K562 (cell line): ENCODE data around the gene VPS35. TPM values are rescaled to one million over a fixed set of nuclear protein-coding genes. Genes with fewer than 3 reads are reported as not detected.

Experiments
- ATAC-seq: fragments of 200-7000 bp; cut with Tn5 transposase; 3 replicates; pipeline ENCODE4 v1.9.1; 2020; ENCODE audit warnings: moderate library complexity
- BruUV-seq: library from RNA; stranded (reverse); fragments of 400-500 nt; replicated peaks from 2 replicates; lab custom pipeline; 2021; lab: Mats Ljungman, UMichigan
- CTCF ChIA-PET: fragments of 300-600 bp; formaldehyde crosslinking; extraction: SDS; loops from one replicate; lab custom pipeline; 2021; ENCODE audit warnings: low intra/inter-chr PET ratio; lab: Yijun Ruan, JAX
- POLR2A ChIA-PET: fragments of 300-600, 350-650 bp; sonication (Branson Sonifier 250); formaldehyde crosslinking; extraction: SDS; loops from one replicate; lab custom pipeline; 2021; ENCODE audit warnings: antibody characterized with exemption, inconsistent platforms; lab: Yijun Ruan, JAX
- DNase-seq, 4 experiments: peaks; one replicate each; pipeline versions ENCODE4 v3.0.0 to v3.0.0-alpha.2; 2011 to 2018; ENCODE audit warnings: low spot score in 3 of 4, mixed read lengths in 3 of 4; ENCODE audit errors: extremely low read depth in 1 of 4
- FAIRE-seq: peaks from 2 replicates; lab custom pipeline; 2011; peaks lifted over from hg19 to GRCh38; lab: Jason Lieb, UNC
- H2AFZ ChIP-seq: 2 replicates; pipeline ENCODE4 v1.6.0; 2011; ENCODE audit warnings: low read depth, low read length, control low read depth, inconsistent platforms
- H3K27ac ChIP-seq: fragments of 200-600 bp; 3 replicates; pipeline ENCODE4 v1.8.0; 2011; ENCODE audit warnings: low read depth, mild to moderate bottlenecking, control low read depth, inconsistent platforms, low read length, moderate library complexity, mixed read lengths; ENCODE audit errors: extremely low read depth
- H3K27me3 ChIP-seq, 2 experiments: fragments of 300-600 bp in 1 of 2; 2 replicates in 1 of 2; 3 replicates in 1 of 2; pipeline versions ENCODE4 v1.6.0 to v1.8.0; 2011; ENCODE audit warnings: inconsistent platforms in 2 of 2, low read length in 2 of 2, mild to moderate bottlenecking in 1 of 2, mixed read lengths in 1 of 2, moderate library complexity in 1 of 2; ENCODE audit not compliant: control insufficient read depth in 2 of 2, insufficient read depth in 2 of 2
- H3K36me3 ChIP-seq: fragments of 300-600 bp; 3 replicates; pipeline ENCODE4 v1.8.0; 2011; ENCODE audit warnings: mild to moderate bottlenecking, low read length, inconsistent platforms; ENCODE audit not compliant: control insufficient read depth, insufficient read depth
- H3K4me1 ChIP-seq, 2 experiments: fragments of 200-600 bp in 1 of 2; replicated peaks in 1 of 2; 2 replicates in 1 of 2; 3 replicates in 1 of 2; pipeline versions ENCODE4 v1.5.1 to v1.8.0; 2011; ENCODE audit warnings: inconsistent platforms in 2 of 2, low read length in 2 of 2, mild to moderate bottlenecking in 1 of 2, mixed read lengths in 1 of 2, moderate library complexity in 1 of 2; ENCODE audit not compliant: control insufficient read depth in 2 of 2, insufficient read depth in 2 of 2
- H3K4me2 ChIP-seq: 2 replicates; pipeline ENCODE4 v1.6.1; 2011; ENCODE audit warnings: low read length, control low read depth, inconsistent platforms, mixed read lengths; ENCODE audit not compliant: insufficient read depth
- H3K4me3 ChIP-seq: fragments of 200-600 bp; sonication (generic), shearing (Covaris generic); 2 replicates; pipeline ENCODE4 v1.5.1; 2016; ENCODE audit warnings: control low read depth, inconsistent platforms
- H3K79me2 ChIP-seq: fragments of 200-600 bp; 3 replicates; pipeline ENCODE4 v1.8.0; 2011; ENCODE audit warnings: low read length, inconsistent platforms; ENCODE audit not compliant: control insufficient read depth, insufficient read depth
- H3K9ac ChIP-seq, 2 experiments: 2 replicates each; pipeline versions ENCODE4 v1.6.0 to v1.6.1; 2011; ENCODE audit warnings: low read depth in 2 of 2, low read length in 2 of 2, control low read depth in 1 of 2, inconsistent platforms in 1 of 2, mild to moderate bottlenecking in 1 of 2, mixed read lengths in 1 of 2; ENCODE audit not compliant: insufficient read depth in 1 of 2
- H3K9me1 ChIP-seq: one replicate; pipeline ENCODE4 v1.6.0; 2011; ENCODE audit warnings: inconsistent platforms, mild to moderate bottlenecking, low read length, moderate library complexity; ENCODE audit not compliant: control insufficient read depth, insufficient read depth
- H3K9me3 ChIP-seq: replicated peaks from 2 replicates; pipeline ENCODE4 v1.5.1; 2011; ENCODE audit warnings: low read depth, low read length, inconsistent platforms; ENCODE audit not compliant: control insufficient read depth, insufficient read depth
- H4K20me1 ChIP-seq: replicated peaks from 2 replicates; pipeline ENCODE4 v1.6.1; 2011; ENCODE audit warnings: low read length, inconsistent platforms, mixed read lengths; ENCODE audit not compliant: control insufficient read depth, insufficient read depth
- BHLHE40 ChIP-seq: IDR thresholded peaks from 2 replicates; pipeline ENCODE4 v1.6.1; 2011; ENCODE audit warnings: low read length, improper control_type of control experiment
- JUNB ChIP-seq: fragments of 450-650 bp; formaldehyde crosslinking; conservative IDR thresholded peaks from 2 replicates; pipeline ENCODE4 v1.4.0; 2020; ENCODE audit warnings: mild to moderate bottlenecking
- WGBS: fragments of 100-300 bp; shearing (Covaris generic); methylation state at CpG from one replicate; pipeline ENCODE4 v1.1.6; 2016; ENCODE audit warnings: low coverage, mixed read lengths; ENCODE audit not compliant: insufficient coverage; ENCODE audit errors: missing lambda C conversion rate; 5-methylcytosine and 5-hydroxymethylcytosine counted together
- in situ Hi-C: fragments of 300-500 bp; cut with MboI; formaldehyde crosslinking; loops from 4 replicates; pipeline ENCODE4 v1.15.0; 2018; ENCODE audit warnings: inconsistent platforms, mixed read lengths
- intact Hi-C: fragments of 100-400 bp; cut with micrococcal nuclease; formaldehyde crosslinking; loops from 2 replicates; pipeline ENCODE4 v1.14.2; 2022
- polyA plus RNA-seq, 8 experiments: library from polyadenylated mRNA; depleted of rRNA in 4 of 8; stranded (reverse) in 5 of 8; unstranded in 3 of 8; fragments of >200 nt; fragmentation: Nextera tagmentation in 2 of 8; fragmentation: Illumina TruSeq in 1 of 8; extraction: Ambion mirVana in 2 of 8; extraction: Trizol in 1 of 8; gene quantifications; 2 replicates each; pipeline versions ENCODE4 v1.2.1 to v1.2.3, GENCODE V29; 2011 to 2014; ENCODE audit warnings: inconsistent platforms in 1 of 8, missing spikeins in 1 of 8
- total RNA-seq, 7 experiments: library from RNA; depleted of rRNA in 6 of 7; stranded (reverse); fragments of >200 nt in 6 of 7; fragmentation: Illumina TruSeq in 2 of 7; extraction: Trizol in 2 of 7; gene quantifications; 2 replicates each; pipeline versions ENCODE4 v1.2.1 to v1.2.3, GENCODE V29; 2011 to 2021; ENCODE audit warnings: low replicate concordance in 1 of 7

VPS35 gene
- total and polyA plus RNA-seq, 9 of the 15 experiments (the other 6 are each of a cell fraction or from before 2014, with no cell fraction given), result 32.7 to 131 (median 66.2) TPM

GRCh38 chr16:46690281-46691178 lies 1.6 kb upstream of the VPS35 start:
- H3K9me1 ChIP-seq, result no peaks in the 10 kb centered on the region
- in situ Hi-C loops (loop anchor here (10.0 kb wide), 1 partner anchor 134 kb away; no protein-coding TSS in a partner anchor), intact Hi-C loops (no loop called here)
- H3K27me3 ChIP-seq, result no peaks in the 10 kb centered on the region
- peaks cover 6 to 19% of the 10 kb centered on the region in 2 experiments; a peak in 4 of 5 replicates for H3K4me1 ChIP-seq
- 4% methylated on average over 21 of the region's 21 CpGs for WGBS
- CTCF ChIA-PET, result no interaction called here
- peak overlapping the region; percentile 85 to 97 for H3K9ac ChIP-seq
- H2AFZ ChIP-seq, result peak overlapping the region; percentile 41; the same call in 1 of the 2 replicates
- FAIRE-seq (no peak), DNase-seq (peak in 1 of 4 experiments; percentile 32), ATAC-seq (no peak)
- H3K4me2 ChIP-seq, result peak overlapping the region; percentile 98
- H3K4me3 ChIP-seq, result peak overlapping the region; percentile 76
- peak overlapping the region; percentile 98 for H3K27ac ChIP-seq
- peaks cover 31% of the 10 kb centered on the region for H4K20me1 ChIP-seq
- H3K9me3 ChIP-seq, result no peaks in the 10 kb centered on the region
- TF ChIP-seq BHLHE40 (peak; percentile 29; the same call in 1 of the 2 replicates), JUNB (no peak)
- peaks cover 39% of the 10 kb centered on the region for H3K36me3 ChIP-seq
- POLR2A ChIA-PET, result interaction anchor here (0.7 to 1.9 kb wide), 4 partner anchors 9 to 194 kb away, joined by 3 to 9 read pairs (median 3); no protein-coding TSS in a partner anchor
- H3K79me2 ChIP-seq, result peaks cover 71% of the 10 kb centered on the region
- BruUV-seq, result TSS peak; percentile 48
